Thoracic aorta (tissue), 2 donors: ENCODE measurements around the gene CTNNBIP1. TPM values are rescaled to one million over a fixed set of nuclear protein-coding genes. Genes with fewer than 3 reads are reported as not detected.

ENCODE experiments used
- ATAC-seq: fragments of 150-250 bp; one replicate; pipeline ENCODE4 v1.8.0; 2017; ENCODE audit warnings: low read depth; ENCODE audit not compliant: insufficient number of reproducible peaks, low FRiP score
- DNase-seq: peaks from one replicate; pipeline ENCODE4 v3.0.0-alpha.2; 2020; ENCODE audit warnings: low spot score
- H3K27ac ChIP-seq, 2 donors: fragments of 200-600 bp; sonication (generic); 1 replicate in 1 of 2; 2 replicates in 1 of 2; pipeline ENCODE4 v1.5.1; 2016; ENCODE audit warnings: mild to moderate bottlenecking in 2 of 2, moderate library complexity in 2 of 2
- H3K27me3 ChIP-seq: fragments of 200-600 bp; sonication (generic); replicated peaks from 2 replicates; pipeline ENCODE4 v1.6.0; 2016; ENCODE audit warnings: mild to moderate bottlenecking; ENCODE audit not compliant: insufficient read depth
- H3K36me3 ChIP-seq: fragments of 200-600 bp; sonication (generic); one replicate; pipeline ENCODE4 v1.5.1; 2016
- H3K4me1 ChIP-seq, 2 donors: fragments of 200-600 bp; sonication (generic); 1 replicate in 1 of 2; 2 replicates in 1 of 2; pipeline versions ENCODE4 v1.5.1 to v1.6.0; 2016; ENCODE audit warnings: low read depth in 2 of 2, mild to moderate bottlenecking in 1 of 2; ENCODE audit not compliant: control insufficient read depth in 1 of 2
- H3K4me3 ChIP-seq: fragments of 200-600 bp; sonication (generic); 2 replicates; pipeline ENCODE4 v1.5.1; 2016; ENCODE audit warnings: mild to moderate bottlenecking
- H3K9me3 ChIP-seq: fragments of 200-600 bp; sonication (generic); 2 replicates; pipeline ENCODE4 v1.5.1; 2016
- total RNA-seq, 2 donors: library from RNA; depleted of rRNA; stranded (reverse); fragments of >200 nt; gene quantifications; one replicate each; pipeline versions ENCODE4 v1.1.0 to v1.2.3, GENCODE V29; 2016
- TF ChIP-seq, protein P1 (sequence below): fragments of 200-600 bp; sonication (generic); IDR thresholded peaks from one replicate; pipeline ENCODE4 v1.5.1; 2019; ENCODE audit warnings: antibody characterized with exemption

The CTNNBIP1 gene
- total RNA-seq, 2 donors from 2014 or later, result 13.4 to 22.3 TPM

DNA sequence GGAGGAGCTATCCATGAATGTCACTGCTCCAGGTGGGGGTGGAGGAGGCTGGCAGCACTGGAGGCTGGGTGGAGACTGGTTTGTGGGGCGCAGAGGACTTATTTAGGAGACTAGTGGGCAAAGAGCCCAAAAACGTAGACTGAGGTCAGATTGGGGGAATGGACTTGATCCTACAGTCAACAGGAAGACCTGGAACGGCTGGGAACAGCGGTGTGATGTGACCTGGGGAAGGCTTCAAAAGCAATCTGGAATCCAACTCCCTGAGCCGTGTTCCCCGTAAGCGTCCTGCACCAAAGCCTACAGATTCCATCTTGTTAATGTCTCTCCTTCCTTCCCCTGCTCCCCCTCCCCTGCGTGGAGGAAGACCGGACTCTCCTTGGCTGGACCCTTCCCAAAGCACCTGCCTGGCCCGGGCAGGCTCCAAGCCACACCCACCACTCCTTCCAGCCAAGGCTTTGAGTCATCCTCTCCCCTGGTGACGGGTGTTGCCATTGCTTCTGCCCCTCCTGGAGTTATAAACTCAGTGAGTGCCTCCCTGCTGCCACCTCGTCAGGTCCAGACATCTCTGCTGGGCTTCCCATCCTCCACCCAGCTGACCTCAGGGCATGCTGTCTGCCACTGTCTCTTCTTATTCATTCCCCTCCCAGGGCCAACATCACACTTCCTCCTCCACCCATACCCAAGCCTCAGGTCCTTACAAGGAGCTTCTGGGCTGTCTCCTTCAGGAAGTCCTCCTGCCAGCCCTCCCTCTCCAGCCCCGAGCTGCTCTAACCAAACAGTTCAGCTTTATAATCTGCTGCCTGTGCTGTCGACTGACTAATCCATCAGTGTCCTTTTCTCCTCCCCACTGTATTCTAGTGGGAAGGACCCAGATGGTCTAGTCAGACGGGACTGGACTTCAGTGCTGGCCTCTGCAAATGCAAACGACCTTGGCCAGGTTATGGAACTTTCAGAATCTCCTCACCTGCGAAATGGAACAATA, 84.7 kb downstream of the CTNNBIP1 start:
- Histone ChIP-seq H3K4me3 (peak overlapping the region; percentile 90), H3K27ac (peak overlapping the region; percentile 88), H3K36me3 (no peaks in the 10 kb centered on the region), H3K9me3 (no peaks in the 10 kb centered on the region), H3K4me1 (peaks cover 19 to 34% of the 10 kb centered on the region in 2 donors), H3K27me3 (no peaks in the 10 kb centered on the region)
- DNase-seq (no peak), ATAC-seq (no peak)
- TF ChIP-seq, protein P1, sequence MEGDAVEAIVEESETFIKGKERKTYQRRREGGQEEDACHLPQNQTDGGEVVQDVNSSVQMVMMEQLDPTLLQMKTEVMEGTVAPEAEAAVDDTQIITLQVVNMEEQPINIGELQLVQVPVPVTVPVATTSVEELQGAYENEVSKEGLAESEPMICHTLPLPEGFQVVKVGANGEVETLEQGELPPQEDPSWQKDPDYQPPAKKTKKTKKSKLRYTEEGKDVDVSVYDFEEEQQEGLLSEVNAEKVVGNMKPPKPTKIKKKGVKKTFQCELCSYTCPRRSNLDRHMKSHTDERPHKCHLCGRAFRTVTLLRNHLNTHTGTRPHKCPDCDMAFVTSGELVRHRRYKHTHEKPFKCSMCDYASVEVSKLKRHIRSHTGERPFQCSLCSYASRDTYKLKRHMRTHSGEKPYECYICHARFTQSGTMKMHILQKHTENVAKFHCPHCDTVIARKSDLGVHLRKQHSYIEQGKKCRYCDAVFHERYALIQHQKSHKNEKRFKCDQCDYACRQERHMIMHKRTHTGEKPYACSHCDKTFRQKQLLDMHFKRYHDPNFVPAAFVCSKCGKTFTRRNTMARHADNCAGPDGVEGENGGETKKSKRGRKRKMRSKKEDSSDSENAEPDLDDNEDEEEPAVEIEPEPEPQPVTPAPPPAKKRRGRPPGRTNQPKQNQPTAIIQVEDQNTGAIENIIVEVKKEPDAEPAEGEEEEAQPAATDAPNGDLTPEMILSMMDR, result no peak

DNA sequence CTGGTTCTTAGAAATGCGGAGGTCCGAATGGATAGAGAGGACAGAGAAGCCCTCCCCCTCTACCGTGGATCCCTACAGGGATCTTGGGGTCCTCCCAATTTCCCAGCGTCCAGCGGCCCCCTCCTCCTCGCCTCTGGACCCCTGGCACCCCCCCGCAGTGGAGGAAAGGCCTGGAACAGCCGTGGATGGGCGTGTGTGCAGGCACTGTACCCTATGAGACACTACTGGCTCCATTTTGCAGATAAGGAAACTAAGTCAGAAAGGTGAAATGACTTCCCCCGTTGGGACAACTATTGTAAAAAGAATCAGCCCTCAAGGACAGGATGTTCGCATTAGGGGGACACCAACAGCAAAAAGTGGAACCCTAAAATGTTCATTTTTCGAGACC, 85.4 kb downstream of the CTNNBIP1 start:
- ATAC-seq (no peak), DNase-seq (no peak)
- TF ChIP-seq, protein P1, result no peak

GRCh38 chr1:9823943-9824701, 85.9 kb downstream of the CTNNBIP1 start, which contains the start of gene CLSTN1:
Gene CLSTN1 (minus strand): TSS chr1:9823965. CDS start chr1:9823733, 232 bp downstream.
- peak within 1 kb of the TSS; percentile 88 for H3K27ac ChIP-seq
- peaks cover 19 to 34% of the 10 kb centered on the region in 2 donors for H3K4me1 ChIP-seq
- H3K36me3 ChIP-seq, result no peaks in the 10 kb centered on the region
- TF ChIP-seq, protein P1, result no peak
- DNase-seq, result peak; percentile 51
- ATAC-seq, result peak; percentile 61
- H3K27me3 ChIP-seq, result no peaks in the 10 kb centered on the region
- no peaks in the 10 kb centered on the region for H3K9me3 ChIP-seq
- H3K4me3 ChIP-seq, result peak within 1 kb of the TSS; percentile 90

More for the DNA sequence above, 85.4 kb downstream of the CTNNBIP1 start:
- Histone ChIP-seq H3K4me3 (peak overlapping the region; percentile 90), H3K4me1 (peaks cover 19 to 34% of the 10 kb centered on the region in 2 donors), H3K27ac (peak overlapping the region; percentile 88), H3K9me3 (no peaks in the 10 kb centered on the region), H3K27me3 (no peaks in the 10 kb centered on the region), H3K36me3 (no peaks in the 10 kb centered on the region)

DNA sequence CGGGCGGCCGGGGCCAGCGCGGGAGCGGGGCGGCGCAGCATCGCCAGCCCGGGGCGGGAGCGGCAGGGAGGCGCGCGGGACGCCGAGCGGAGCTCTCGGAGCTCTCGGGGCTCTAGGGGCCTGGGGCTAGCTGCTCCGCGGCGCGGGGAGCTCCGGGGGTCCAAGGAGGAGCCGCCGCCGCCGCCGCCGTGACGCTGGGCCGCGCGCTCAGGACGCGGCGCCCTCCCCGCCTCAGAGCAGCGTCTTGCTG, 86.5 kb downstream of the CTNNBIP1 start:
- Histone ChIP-seq H3K27me3 (no peaks in the 10 kb centered on the region), H3K4me3 (peak overlapping the region; percentile 90), H3K4me1 (peaks cover 19 to 34% of the 10 kb centered on the region in 2 donors), H3K9me3 (no peaks in the 10 kb centered on the region), H3K36me3 (no peaks in the 10 kb centered on the region), H3K27ac (peak overlapping the region; percentile 54 to 64)
- DNase-seq, result no peak
- TF ChIP-seq, protein P1, result no peak
- ATAC-seq, result no peak
